RWPE2 (cell line): ENCODE data around the gene ERGIC1.

Experiments used
- ATAC-seq: fragments of 200-7000 bp; cut with Tn5 transposase; 3 replicates; pipeline ENCODE4 v1.9.1; 2021; ENCODE audit warnings: low read depth
- DNase-seq: peaks from one replicate; pipeline ENCODE4 v3.0.0-alpha.2; 2020; ENCODE audit warnings: low spot score
- H3K27ac ChIP-seq: fragments of 450-650 bp; 2 replicates; pipeline ENCODE4 v1.5.1; 2017; ENCODE audit warnings: mild to moderate bottlenecking; ENCODE audit not compliant: poor library complexity, severe bottlenecking
- H3K27me3 ChIP-seq: fragments of 250-450 bp; sonication (Bioruptor Pico); 2 replicates; pipeline ENCODE4 v1.5.1; 2021; ENCODE audit warnings: mild to moderate bottlenecking, moderate library complexity; ENCODE audit not compliant: insufficient read depth, poor library complexity, severe bottlenecking
- H3K36me3 ChIP-seq: fragments of 250-450 bp; sonication (Bioruptor Pico); 2 replicates; pipeline ENCODE4 v1.5.1; 2020; ENCODE audit warnings: low read depth, mild to moderate bottlenecking, moderate library complexity
- H3K4me1 ChIP-seq: fragments of 250-450 bp; sonication (Bioruptor Pico); 2 replicates; pipeline ENCODE4 v1.5.1; 2021; ENCODE audit warnings: mild to moderate bottlenecking, moderate library complexity; ENCODE audit not compliant: insufficient read depth, poor library complexity, severe bottlenecking
- H3K4me3 ChIP-seq: fragments of 250-450 bp; sonication (Bioruptor Pico); 2 replicates; pipeline ENCODE4 v1.5.1; 2021; ENCODE audit warnings: mild to moderate bottlenecking, moderate library complexity; ENCODE audit not compliant: severe bottlenecking
- H3K9me3 ChIP-seq: fragments of 250-450 bp; sonication (Bioruptor Pico); 2 replicates; pipeline ENCODE4 v1.5.1; 2021; ENCODE audit warnings: mild to moderate bottlenecking, moderate library complexity; ENCODE audit not compliant: severe bottlenecking
- TF ChIP-seq, protein P1 (sequence below): fragments of 450-650 bp; IDR thresholded peaks from one replicate; pipeline ENCODE4 v1.5.1; 2017; ENCODE audit warnings: mild to moderate bottlenecking, moderate library complexity; ENCODE audit not compliant: poor library complexity, severe bottlenecking

ERGIC1 gene

DNA sequence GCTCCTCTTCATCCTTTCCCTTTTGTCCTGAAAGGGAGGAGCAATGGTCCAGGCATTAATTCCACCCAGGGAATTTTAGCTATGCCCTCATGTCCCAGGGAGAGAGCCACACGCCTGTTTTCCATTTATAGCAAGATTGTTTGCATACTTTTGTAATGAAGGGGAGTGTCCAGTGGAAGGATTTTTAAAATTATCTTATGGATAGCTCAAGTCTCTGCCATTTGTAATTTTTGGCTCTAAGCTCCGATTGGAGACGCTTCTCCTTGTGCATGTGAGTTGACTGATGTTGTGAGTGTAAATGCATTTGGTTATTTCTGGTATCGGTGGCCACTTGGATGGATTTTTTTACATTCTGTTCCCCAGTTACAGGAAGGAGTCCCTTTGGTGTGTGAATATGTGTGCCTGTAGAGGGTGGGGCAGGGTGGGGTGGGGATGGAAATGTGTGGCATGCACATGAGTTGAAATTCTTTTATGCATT lies 118.0 kb downstream of the ERGIC1 start:
- ATAC-seq, result no peak
- Histone ChIP-seq H3K4me1 (peaks cover 27% of the 10 kb centered on the region), H3K27me3 (no peaks in the 10 kb centered on the region), H3K4me3 (no peak overlapping the region), H3K9me3 (no peaks in the 10 kb centered on the region), H3K27ac (peak overlapping the region; percentile 74), H3K36me3 (peaks cover 43% of the 10 kb centered on the region)
- no peak for DNase-seq
- TF ChIP-seq, protein P1, sequence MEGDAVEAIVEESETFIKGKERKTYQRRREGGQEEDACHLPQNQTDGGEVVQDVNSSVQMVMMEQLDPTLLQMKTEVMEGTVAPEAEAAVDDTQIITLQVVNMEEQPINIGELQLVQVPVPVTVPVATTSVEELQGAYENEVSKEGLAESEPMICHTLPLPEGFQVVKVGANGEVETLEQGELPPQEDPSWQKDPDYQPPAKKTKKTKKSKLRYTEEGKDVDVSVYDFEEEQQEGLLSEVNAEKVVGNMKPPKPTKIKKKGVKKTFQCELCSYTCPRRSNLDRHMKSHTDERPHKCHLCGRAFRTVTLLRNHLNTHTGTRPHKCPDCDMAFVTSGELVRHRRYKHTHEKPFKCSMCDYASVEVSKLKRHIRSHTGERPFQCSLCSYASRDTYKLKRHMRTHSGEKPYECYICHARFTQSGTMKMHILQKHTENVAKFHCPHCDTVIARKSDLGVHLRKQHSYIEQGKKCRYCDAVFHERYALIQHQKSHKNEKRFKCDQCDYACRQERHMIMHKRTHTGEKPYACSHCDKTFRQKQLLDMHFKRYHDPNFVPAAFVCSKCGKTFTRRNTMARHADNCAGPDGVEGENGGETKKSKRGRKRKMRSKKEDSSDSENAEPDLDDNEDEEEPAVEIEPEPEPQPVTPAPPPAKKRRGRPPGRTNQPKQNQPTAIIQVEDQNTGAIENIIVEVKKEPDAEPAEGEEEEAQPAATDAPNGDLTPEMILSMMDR, result no peak

DNA sequence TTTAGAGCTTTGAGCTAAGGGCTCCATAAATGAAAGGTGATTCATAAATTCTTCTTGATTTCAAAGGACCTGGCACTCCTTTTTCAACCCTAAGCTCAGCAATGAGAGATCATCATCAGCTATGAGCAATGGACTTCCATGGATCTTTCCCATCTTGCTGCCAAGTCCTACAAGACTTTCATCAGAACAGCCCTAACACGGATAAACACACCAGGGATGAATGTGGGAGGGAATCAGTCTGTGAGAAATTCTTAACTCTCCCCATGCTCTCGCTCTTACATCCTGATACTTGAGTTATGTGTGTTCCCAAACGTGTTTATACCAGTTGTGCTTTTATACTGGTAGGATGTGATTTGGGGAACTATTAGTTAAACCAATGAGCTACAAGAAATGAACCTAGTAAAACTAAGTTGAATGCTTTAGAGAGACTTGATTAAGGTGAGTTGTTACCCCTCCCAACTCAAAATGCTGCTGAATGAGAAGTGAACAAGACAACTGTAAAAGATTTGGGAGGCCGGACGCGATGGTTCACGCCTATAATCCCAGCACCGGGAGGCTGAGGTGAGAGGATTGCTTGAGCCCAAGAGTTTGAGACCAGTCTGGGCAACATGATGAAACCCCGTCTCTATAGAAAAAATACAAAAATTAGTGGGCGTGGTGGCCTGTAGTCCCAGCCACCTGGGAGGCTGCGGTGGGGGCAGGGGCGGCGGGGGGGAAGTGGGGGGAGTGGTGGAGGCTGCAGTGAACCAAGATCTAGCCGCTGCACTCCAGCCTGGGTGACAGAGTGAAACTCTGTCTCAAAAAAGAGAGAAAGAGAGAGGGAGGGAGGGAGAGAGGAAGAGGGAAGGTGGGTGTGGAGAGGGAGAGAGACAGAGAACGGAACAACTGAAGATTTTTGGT lies 120.0 kb downstream of the ERGIC1 start:
- H3K27me3 ChIP-seq, result no peaks in the 10 kb centered on the region
- peaks cover 27% of the 10 kb centered on the region for H3K4me1 ChIP-seq
- DNase-seq, result no peak
- H3K9me3 ChIP-seq, result no peaks in the 10 kb centered on the region
- H3K27ac ChIP-seq, result peak overlapping the region; percentile 74
- TF ChIP-seq, protein P1, result no peak
- peak; percentile 45 for ATAC-seq
- no peak overlapping the region for H3K4me3 ChIP-seq
- peaks cover 27% of the 10 kb centered on the region for H3K36me3 ChIP-seq

DNA sequence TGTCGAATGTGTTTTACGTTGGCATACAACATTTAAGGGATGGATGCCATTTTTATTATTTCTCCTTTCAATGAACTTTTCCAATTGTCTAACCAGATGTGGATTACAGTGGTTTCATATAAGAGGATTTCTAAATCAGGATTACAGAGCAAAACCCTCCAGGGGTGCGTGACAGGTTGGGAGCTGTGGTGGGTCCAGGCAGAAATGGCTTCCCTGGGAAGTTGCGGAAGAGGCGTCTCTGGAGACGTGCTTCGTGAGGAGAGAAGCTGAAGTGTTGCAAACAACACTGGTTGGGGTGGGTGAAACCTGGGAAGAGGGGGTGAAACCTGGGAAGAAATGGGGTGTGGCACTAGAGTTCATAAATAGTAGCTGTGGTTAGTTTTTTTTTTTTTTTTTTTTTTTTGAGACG lies 120.7 kb downstream of the ERGIC1 start:
- DNase-seq (no peak), ATAC-seq (no peak)
- Histone ChIP-seq H3K4me3 (no peak overlapping the region), H3K9me3 (no peaks in the 10 kb centered on the region), H3K27me3 (no peaks in the 10 kb centered on the region), H3K36me3 (peaks cover 25% of the 10 kb centered on the region), H3K27ac (peak overlapping the region; percentile 74), H3K4me1 (peaks cover 27% of the 10 kb centered on the region)
- TF ChIP-seq, protein P1, result no peak

DNA sequence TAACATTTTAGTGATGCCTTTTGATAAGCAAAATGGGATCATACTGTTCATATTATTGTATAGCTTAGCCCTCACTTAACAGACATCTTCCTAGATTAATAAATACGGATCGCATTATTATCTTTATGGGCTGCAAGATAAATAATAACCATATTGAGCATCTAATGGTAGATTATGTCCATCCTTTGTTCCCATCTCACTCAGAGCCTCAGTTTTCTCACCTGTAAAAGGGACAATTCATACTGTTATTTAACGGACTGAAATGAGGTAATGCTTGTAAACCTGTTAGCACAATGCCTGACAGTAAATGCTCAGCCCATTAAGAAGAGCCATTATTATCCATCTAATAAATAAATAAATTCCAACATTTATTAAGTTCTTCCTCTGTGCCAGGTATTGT lies 122.2 kb downstream of the ERGIC1 start:
- H3K4me3 ChIP-seq, result no peak overlapping the region
- no peaks in the 10 kb centered on the region for H3K27me3 ChIP-seq
- DNase-seq (no peak), ATAC-seq (no peak)
- TF ChIP-seq, protein P1, result no peak
- H3K9me3 ChIP-seq, result no peaks in the 10 kb centered on the region
- H3K36me3 ChIP-seq, result peaks cover 22% of the 10 kb centered on the region
- peaks cover 34% of the 10 kb centered on the region for H3K4me1 ChIP-seq
- H3K27ac ChIP-seq, result peak overlapping the region; percentile 74

DNA sequence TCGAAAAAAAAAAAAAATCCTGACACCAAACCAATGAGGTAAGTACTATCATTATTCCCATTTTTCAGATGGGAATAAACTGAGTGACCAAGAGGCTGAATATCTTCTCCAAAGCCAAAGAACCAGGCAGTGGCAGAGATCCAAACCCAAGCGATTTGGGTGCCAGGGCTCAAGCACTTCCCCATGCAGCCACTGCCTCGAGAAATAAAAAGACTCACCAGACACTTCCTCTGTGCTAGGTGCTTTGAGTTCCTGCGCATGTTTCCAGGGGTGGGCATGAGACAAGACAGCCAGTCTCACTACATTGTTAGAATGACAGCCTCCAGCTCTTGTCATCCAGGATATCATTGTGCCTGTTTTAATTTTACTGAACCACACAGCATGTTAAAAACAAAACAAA lies 122.9 kb downstream of the ERGIC1 start:
- Histone ChIP-seq H3K36me3 (peaks cover 24% of the 10 kb centered on the region), H3K27ac (peak overlapping the region; percentile 74), H3K9me3 (no peaks in the 10 kb centered on the region), H3K4me3 (no peak overlapping the region), H3K27me3 (no peaks in the 10 kb centered on the region), H3K4me1 (peaks cover 31% of the 10 kb centered on the region)
- ATAC-seq (no peak), DNase-seq (no peak)
- TF ChIP-seq, protein P1, result no peak
